HG02943 (cell line): Measurements from ENCODE around the gene GNLY.

ENCODE experiments used
- ATAC-seq: cut with Tn5 transposase; IDR thresholded peaks from one replicate; pipeline ENCODE4 v1.9.1; 2021; ENCODE audit warnings: mild to moderate bottlenecking, low read depth, moderate library complexity; ENCODE audit not compliant: unreplicated experiment

GNLY gene

GRCh38 chr2:85681372-85681763, 12.8 kb upstream of the GNLY start:
- ATAC-seq = no peak

GRCh38 chr2:85681776-85682175, 12.4 kb upstream of the GNLY start:
- no peak for ATAC-seq

GRCh38 chr2:85682378-85682777, 11.8 kb upstream of the GNLY start:
- no peak for ATAC-seq

GRCh38 chr2:85684380-85684779, 9.8 kb upstream of the GNLY start:
- ATAC-seq = no peak

GRCh38 chr2:85684806-85685205, 9.4 kb upstream of the GNLY start:
- no peak for ATAC-seq

GRCh38 chr2:85690932-85691331, 3.2 kb upstream of the GNLY start:
- no peak for ATAC-seq

GRCh38 chr2:85692039-85692645, 2.0 kb upstream of the GNLY start:
- ATAC-seq = no peak

- no peak for ATAC-seq
Measured at GRCh38 chr2:85695121-85695520, 963 bp downstream of the GNLY start.

- no peak for ATAC-seq
Measured at GRCh38 chr2:85695691-85696668, 1.8 kb downstream of the GNLY start.

- ATAC-seq = no peak
Measured at GRCh38 chr2:85697096-85697495, 2.9 kb downstream of the GNLY start.

- ATAC-seq = no peak
Measured at GRCh38 chr2:85697716-85698115, 3.6 kb downstream of the GNLY start.

- no peak for ATAC-seq
Measured at GRCh38 chr2:85698184-85698879, 4.2 kb downstream of the GNLY start.

- ATAC-seq = no peak
Measured at GRCh38 chr2:85698880-85699254, 4.7 kb downstream of the GNLY start.

GRCh38 chr2:85699325-85699724, 5.2 kb downstream of the GNLY start:
- no peak for ATAC-seq

- ATAC-seq = no peak
Measured at GRCh38 chr2:85702172-85702571, 8.0 kb downstream of the GNLY start.

- ATAC-seq = no peak
Measured at GRCh38 chr2:85702800-85703199, 8.6 kb downstream of the GNLY start.

- ATAC-seq = no peak
Measured at GRCh38 chr2:85703329-85703728, 9.2 kb downstream of the GNLY start.

- no peak for ATAC-seq
Measured at GRCh38 chr2:85704038-85704437, 9.9 kb downstream of the GNLY start.

- ATAC-seq = no peak
Measured at GRCh38 chr2:85704800-85705679, 10.9 kb downstream of the GNLY start.

GRCh38 chr2:85705680-85706039, 11.5 kb downstream of the GNLY start:
- ATAC-seq = no peak
